ENCODE measurements around the gene WNT7B.

WNT7B gene

DNA sequence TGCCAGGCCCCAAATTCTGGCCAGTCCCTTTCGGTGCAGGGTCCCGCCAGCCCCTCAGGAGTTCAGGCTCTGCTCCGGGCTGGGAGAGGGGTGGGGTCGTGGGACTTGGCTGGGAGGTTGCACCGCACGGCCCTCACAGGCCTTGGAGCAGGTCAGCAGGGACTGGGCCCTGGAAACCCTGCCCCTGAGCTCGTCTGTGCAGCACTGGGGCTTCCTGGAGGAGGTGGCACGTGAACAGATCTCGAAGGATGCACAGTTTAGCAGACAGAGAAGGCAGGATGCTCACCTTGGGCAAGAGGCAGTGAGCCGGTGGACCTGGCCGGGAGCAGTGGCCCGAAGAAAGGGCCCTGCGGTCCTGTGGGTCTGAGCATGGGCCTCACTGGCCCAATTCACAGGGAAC is 70.0 kb downstream of the WNT7B start:
- no peak for DNase-seq (ENCODE audit: low read depth)

DNA sequence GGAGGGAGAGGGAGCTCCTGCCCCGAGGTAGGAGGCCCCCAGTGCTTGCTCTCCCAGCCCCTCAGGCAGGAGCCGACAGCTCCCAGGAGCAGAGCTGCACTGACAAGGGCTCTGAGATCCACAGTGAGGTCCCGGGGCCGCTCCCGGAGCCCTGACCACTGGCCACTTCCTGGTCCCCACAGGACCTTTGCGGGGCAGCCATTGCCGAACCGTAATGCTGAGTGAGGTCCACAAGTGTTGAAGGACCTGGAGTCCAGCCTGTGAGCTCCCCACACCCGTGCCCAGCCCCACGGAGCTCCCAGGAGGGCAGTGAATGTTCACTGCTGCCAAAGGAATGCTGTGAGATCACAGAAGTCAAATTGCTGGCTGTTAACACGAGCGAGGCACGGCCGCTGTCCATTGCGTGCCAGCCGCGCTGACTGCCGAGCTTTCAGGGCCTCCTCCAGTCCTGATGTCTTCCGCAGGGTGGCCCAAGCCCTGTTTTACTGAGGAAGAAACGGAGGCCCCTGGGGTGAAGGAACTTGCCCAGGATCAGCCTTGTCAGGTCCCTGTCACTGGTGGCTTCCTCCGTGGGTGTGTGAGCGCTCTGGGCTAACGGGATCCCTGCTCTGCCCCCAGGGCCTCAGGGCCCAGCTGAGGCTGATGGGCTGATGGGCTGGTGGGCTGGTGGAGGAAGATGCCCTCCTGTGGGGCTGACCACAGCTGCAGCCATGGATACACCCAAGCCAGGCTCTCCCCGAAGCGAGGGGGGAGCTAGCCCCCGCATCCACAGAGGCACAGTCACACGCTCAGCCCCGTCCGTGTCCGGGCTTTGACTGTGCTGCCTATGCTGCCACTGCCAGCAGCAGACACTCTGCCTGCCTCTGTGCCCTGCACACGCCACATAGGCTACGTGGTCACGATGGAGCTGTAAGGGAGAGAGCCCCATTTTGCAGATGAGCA is 70.8 kb downstream of the WNT7B start:
- no peak for DNase-seq (ENCODE audit: low read depth)

DNA sequence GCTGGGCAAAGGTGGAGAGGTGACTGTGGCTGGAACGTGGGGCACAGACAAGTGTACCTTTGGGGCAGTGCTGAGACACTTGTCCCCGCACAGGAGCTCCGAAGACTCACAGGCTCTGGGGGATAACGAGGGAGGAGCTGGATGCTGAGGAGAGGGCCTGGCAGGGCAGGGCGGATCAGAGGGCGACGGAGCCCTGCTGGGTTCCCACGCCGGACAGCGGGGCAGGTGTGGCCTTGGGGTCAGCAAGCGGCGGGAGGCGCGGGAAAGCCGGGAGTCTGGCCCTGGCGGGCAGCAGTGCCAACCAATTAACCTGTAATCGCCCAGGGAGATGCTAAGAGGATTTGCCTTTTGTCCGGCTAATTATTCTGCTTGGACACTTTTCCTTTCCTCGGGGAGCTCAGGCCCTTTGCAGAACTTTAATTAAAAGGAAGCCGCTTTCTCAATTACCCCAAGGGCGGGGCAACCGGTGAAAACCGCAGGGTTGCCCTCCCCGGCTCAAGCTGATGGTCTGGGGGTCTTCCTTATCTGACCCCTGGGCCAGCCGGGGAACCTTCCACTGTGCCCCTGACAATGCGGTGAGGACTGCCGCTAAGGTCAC is 71.5 kb downstream of the WNT7B start:
- no peak for DNase-seq (ENCODE audit: low read depth)

DNA sequence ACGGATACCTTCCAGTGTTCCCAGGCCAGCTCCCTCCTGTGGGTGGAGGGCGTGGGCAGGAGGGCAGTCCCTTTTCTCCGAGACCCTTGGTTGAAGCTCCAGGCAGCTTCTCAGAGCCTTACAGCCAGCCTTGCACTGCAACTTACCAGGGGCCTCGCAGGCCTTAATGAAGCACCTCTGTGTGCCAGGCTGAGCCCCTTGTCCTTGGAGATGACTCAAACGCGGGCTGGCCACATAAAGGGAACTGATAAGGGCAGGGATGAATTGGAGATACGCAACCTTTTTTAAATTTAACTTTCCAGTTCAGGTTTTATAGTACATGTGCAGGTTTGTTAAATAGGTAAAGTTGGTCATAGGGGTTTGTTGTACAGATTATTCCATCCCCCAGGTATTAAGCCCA is 72.7 kb downstream of the WNT7B start:
- no peak for DNase-seq (ENCODE audit: low read depth)

DNA sequence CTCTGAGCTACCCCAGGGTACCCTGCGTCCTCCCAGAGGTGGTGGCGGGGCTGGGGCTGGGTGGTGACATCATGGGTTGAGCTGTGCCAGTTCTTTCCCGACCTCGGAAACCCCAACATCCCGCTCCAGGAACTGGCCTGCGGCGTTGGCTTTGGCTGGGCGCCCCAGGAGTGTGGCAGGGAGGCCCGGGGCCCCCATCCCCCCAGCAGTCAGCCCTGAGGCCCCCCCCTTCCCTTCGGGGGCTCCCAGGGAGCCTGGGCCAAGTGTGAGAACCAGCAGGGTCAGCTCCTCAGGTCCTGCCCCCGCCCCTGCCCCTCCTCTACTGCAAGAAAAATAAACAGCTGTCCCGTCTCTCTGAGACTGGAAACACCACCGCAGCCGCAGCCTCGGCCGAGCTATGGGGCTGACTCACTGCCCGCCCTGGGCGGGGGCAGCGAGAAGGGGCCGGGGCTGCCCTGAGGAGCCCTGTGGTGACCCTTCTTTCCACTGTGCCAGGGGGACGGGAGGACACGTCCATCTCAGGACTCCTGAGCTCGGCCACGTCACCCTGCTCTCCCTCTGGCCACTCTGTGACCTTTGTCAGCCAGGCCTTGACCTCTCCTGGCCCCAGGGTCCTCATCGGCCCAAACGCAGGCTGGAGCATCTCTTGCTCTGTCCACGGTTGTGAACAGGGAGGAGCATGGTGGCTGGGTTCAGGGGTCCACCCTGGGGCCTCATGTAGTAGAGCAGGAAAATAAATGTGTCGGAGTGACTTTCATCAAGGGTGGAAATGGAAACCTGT is 73.4 kb downstream of the WNT7B start:
- DNase-seq (ENCODE audit: low read depth) = no peak

DNA sequence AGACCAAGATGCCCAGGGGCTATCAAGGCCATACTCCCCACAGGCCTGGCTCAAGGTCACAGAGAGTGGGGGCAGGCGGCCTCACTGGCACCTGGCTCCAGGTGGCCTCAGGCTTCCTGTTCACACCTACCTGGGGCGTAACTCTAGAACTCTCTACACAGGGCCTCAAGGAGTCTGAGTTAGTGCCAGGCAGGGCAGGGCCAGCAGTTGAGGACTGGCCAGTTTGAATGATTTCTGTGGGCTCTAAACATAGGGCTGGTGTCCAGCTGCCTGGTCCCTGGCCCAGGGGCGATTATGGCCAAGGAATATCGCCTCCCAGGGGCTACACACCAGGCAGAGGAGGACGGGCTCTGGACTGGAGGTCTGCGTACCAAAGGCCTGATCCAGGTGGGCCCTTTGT is 79.2 kb downstream of the WNT7B start:
- DNase-seq (ENCODE audit: low read depth) = no peak

DNA sequence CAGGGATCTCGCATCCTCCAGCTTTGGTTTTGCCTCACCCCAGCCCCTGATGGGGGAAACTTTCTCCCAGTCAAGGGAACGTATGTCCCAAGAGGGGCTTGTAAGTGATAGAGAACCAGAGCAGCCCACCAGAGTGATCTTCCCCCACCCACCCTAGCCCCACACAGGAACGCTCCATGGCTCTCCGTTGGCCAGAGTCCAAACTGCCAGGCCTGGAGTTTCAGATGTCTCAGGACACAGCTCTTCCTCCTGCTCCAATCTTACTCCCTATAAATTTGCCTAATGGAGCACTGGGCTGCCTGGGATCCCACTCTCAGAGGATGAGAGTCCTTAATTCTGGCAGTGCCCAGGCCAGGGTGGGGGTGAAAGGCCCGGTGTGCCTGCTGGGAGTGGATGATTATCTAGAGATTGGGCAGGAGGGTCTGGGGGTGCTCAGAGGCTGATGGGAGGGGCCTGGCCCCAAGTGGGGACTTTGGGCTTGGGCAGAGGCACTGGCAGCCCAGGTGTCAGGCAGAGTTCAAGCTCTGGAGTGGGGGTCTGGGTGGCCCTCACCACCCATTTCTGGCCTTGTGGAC is 79.9 kb downstream of the WNT7B start:
- no peak for DNase-seq (ENCODE audit: low read depth)

DNA sequence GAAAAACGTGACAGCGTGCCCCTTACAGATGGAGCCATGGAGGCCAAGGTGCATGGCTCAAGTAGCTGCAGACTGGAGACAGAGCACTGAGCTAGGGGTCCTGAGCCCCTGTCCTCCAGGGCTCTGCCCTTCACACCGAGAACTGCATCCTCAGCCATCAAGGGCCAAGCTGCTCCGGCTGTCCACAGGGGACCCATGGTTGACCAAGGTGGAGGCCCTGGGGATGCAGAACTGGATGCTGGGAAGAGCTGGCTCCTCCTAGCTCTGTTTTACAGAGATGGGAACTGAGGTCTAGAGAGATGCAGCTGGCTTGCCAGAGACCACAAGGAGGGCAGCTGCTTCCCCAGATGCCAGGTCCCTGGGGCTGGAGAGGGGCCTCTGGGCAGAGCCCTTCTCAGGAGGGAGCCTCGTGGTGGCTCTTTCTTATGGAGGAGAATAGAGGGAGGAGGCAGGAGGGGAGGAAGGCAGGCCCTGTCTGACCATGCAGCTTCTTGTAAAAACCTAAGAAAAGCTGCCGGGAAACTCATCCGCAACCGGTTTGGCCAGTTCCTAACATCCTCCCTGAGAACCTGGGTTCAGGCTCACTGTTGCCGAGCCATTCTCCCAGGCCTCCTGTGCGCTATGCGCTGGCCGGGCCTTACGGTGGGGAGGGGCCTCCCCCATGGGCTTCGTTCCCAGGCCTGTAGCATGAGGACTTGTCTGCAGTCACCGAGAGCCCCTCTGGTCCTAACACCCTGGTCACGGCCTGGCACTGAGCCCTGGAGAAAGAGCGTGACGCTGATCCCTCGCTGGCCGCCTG is 80.6 kb downstream of the WNT7B start:
- no peak for DNase-seq (ENCODE audit: low read depth)

DNA sequence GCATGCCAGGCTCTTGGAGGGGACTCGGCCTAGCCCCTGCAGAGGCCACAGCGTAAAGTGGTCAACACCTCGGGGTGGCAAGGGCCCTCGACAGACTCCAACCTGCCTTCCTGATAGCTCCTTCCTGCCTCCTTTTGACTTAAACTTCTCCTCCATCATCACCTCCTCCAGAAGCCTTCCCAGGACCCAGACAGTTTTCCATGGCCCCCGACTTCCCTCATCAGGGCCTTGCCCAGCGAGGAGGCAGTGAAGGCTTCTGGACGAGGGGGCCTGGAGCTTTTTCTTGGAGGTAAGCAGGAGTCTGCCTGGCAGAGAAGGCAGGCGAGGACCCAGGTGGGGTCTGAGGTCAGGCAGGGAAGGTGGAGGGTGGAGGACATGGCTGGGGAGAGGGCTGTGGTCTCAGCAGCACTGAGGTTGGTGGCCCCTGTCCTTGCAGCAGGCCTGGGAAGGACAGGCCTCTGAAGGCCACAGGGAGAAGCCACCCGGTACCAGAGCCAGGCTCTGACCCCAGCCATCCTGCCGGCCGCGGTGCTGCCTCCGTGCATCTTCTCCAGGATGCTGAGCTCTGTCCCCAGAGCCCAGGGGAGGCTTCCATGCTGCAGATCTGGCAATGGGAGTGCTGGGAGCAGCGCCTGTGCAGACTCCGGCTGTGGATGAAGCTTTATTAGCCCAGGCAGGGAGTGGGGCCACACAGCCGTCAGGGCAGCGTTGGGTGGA is 81.4 kb downstream of the WNT7B start:
- DNase-seq (ENCODE audit: low read depth) = no peak

DNA sequence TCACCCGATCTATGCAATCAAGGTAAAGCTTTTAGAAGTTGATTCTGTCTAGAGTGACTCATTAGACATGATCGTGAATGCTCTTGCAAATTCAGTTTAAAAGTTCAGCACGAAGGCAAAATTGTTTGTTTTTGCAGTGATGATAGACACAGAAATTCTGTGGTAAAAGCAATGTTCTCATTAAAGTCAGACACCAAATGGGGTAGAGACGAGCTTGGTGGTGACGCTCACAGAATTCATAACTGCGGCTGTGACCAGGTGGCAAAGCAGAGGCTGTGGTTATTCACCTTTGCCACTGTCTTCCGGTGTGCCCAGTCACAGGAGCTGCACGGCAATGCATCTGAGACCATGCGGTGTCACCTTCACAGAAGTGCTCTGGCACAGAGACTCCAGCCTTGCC is 83.4 kb downstream of the WNT7B start:
- DNase-seq (ENCODE audit: low read depth) = no peak

DNA sequence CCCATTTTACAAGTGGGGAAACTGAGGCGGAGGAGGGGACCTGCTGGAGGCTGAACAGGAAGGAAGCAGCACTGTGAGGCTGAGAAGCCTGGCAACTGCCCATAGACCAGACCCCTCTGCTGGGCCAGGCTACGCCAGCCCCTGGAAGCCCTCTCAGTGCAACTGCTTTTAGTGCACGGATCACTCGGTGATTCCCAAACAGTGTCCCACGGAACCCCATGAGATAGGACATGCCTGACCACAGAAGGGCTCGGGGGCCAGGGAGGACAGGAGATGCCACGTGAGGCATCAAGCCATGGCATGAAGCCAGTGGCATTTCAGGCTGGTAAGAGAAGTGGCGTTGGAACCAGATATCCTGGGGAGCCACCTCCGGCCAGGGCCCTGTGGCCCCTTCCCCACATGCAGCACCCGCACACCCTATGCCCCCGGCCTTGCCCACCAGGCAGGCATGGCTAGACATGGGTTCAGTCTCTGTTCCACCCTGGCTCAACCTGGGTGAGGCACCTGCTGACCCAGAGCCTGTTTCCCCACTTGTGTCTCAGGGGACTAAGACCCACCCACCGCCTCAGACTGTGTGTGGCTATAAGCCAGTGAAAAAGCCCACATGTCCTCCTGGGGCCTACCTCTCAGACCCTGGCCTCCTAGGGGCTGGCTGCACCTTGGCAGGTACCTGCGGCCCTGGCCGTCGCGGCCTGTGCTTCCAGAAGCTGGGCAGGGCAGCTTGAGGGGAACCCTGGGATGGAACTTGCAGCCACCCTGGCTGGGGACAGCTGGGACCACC is 84.1 kb downstream of the WNT7B start:
- no peak for DNase-seq (ENCODE audit: low read depth)

DNA sequence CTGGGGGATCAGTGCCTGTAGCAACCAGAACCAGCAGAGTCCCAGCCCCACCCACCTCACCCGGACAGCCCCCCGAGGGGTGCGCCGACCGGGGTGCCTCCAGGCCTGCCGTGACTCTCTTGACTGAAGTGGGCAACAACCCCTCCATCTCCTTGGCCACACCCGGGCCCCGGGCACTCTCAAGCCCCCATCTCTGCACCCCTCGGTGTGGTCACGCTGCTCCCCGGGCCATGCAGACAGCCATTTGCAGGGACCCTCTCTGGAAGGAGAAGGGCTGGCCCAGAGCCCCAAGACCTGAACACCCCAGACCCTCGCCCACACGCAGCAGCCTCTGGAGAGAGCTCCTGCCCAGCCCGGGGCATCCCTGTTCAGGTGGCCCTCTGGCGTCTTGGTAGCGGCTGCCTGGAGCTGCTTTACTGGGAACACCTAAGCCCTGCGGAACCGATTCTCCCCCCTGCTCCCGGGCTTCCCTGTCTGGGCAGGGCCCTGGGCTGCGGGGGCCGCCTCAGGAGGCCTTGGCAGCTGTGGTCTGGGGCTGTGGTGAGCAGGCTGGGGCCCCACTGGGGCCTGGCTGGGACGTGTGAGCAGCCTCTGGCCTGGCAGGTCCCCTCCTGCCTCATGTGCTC is 84.9 kb downstream of the WNT7B start:
- DNase-seq (ENCODE audit: low read depth) = no peak

DNA sequence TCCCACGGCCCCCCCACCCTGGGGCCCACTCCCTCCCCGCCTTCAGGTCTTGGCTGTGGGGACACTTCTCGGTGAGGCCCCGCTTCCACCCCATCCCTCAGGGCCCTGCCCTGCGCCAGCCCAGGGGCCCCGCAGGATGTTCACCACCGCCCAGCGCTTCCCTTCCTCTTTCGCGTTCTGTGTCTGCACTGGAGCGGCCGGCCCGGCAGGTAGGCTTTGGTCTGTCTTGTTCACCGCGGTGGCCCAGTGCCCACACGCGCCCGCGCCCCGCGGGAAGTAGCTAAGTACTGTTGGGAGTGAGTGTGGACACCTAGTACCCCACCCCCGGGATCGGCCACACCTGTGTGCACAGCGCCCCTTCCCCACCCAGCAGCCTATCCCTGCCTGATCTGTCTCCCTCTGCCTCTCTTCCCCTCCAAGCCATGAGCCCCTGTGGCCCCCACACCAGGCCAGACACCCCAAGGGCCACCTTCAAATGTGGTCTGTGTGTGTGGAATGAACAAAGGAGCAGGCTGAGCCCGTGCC is 85.4 kb downstream of the WNT7B start:
- no peak for DNase-seq (ENCODE audit: low read depth)

DNA sequence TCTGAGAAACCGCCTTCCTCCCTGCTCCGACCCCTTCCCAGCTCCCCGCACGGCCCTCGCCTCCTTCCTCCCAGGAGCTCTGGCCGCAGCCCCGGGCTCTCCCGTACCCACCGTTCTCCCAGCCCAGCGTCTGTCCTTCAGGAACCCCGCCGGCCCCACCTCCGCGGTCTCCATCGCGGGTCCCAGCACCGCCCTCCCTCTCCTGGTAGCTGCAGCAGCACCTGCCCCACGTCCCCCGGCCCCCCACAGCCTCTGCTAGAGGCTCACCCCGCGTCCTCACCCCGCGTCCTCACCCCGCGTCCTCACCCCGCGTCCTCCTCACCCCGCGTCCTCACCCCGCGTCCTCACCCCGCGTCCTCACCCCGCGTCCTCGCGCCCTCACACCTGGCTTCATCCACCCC is 85.9 kb downstream of the WNT7B start:
- DNase-seq (ENCODE audit: low read depth) = no peak

DNA sequence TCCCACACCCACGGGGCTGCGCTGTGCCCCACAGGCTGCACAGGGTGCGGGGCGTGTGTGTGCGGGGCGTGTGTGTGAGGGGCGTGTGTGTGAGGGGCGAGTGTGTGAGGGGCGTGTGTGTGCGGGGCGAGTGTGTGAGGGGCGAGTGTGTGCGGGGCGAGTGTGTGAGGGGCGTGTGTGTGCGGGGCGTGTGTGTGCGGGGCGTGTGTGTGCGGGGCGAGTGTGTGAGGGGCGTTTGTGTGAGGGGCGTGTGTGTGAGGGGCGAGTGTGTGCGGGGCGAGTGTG is 86.7 kb downstream of the WNT7B start:
- DNase-seq (ENCODE audit: low read depth) = no peak

DNA sequence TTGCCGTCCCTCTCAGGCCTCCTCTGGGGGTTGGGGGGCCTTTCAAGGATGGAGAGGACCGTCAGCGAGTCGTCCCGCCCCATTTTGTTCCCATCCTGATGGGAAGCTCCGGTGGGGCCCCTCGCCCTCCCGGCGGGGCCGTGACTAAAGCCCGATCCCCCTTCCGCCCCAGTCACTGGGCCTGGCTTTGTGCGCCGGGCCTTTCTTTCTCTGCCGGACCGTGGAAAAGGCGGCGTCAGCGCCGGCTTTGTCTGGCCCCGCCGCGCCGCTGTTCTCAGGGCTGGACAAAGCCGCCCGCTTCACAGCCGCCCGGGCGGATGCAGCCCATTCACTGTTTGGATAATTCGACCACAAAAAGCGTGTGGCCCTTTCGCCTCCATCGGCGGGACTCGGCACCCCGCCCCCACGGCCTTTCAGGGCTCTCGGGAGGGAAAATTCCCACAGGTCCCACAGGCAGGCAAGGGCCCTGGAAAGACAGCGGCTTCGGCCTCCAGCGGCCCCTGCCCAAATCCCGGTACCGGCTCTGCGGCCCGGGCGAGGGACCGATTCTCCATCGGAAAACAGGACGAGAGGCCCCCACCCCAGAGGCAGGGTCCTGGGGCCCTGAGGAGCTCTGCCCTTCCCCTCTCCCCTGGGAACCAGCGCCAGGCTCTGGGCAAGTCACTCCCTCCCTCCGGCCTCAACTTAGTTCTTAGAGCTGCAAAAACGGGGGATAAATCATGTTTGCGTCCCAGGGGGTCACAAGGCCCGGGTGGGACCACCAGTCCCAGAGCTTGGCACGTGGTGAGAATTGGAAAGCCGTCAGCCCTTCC is 87.2 kb downstream of the WNT7B start:
- DNase-seq (ENCODE audit: low read depth) = no peak

DNA sequence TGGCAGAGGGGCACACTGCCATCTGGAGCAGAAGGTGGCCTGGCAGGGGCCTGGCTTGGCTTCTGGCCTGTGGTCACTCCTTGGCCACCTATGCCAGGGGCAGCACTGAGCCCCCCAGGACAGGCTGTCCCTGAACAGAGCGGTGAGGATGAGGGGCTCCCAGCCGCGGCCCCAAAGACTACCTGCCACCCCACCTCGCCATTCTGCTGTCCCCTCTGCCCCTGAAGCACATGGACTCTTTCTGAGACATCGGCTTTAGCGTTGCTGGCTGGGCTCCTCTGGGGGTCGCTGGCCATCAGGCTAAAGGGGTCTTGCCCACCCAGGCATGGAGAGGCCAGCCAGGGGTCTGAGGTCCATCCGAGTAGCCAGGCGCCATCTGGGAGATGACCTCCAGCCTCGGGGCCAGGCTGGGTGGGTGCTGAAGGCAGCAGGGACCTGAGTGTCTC is 87.8 kb downstream of the WNT7B start:
- DNase-seq (ENCODE audit: low read depth) = no peak

DNA sequence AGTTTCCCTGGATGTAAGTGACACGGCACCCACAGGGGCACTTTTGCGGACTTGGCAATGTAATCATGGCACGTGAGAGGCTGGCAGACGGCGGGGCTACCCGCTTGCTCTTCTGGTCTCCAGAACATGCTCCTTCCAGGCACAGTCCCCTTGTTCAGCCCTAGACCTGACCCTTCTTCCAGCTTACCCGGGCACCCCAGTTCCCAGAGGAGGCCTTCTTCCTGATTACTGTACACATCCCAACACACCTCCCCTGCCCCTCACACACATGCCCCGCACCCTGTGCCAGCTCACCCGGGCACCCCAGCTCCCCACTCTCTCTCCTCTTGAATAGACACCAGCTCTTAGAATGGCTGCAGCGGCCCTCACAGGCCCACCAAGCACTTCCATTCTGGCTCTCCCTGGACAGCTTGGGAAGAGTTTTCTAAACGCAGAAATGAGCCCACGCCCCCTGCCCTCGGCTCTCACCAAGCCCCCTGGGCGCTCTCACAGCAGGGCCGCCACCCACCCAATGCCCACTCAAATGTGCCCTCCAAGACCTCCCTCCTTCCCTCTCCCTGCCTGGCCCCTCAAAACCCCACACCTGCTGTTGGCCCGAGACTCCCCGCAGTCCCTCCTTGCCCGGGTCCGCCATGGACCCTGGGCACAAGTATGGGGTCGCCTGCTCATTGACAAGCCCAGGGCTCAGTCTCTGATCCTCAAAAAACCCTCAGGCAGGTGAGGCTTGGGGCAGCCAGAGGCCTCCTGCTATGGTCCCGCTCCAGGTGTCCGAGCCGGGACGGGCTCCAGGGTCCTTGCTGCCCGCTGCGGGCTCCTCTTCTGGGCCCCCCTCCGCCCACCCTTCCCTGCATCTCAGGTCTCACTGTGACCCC is 88.5 kb downstream of the WNT7B start:
- DNase-seq (ENCODE audit: low read depth) = no peak
